ENCODE results near the gene GOLGA2.

DNA sequence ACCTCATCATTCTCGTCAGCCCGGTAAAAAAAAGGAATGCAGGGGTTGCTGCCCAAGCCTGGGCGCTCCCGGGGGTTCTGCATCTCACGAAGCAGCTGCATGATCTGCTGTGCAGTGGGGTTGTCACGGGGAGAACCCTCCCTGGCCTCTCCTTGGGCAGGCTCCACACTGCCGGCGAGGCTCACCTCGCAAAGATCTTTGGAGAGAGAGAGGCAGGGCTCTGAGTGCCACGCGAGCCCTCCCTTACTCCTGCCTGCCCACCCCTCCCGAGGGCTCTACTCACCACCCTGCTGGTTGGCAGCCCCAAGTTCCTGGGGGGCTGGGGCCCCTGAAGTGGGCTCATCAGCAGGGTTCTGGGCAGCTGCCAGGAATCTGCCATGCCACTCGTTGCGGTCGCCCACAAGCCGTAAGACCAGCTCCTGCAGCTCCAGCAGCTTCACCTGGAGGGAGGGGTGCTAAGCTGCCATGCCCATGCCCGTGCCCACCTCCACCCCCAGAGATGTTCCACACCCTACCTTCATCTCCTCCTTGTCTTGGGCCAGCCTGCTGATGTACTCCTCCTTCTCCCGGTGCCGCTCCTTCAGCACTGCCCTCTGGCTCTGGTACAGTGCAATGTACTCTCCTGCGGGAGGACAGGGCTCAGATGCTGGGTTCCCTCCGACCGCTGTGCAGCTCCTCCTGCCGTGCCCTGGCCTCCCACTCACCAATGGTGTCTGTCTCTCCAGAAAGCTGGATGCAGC, 18.6 kb downstream of the GOLGA2 start:
- TF ChIP-seq YY1 (IDR thresholded peaks at IDR 0.05; ENCODE audit: insufficient read depth, insufficient read length) (no peak), ZNF274 (IDR thresholded peaks at IDR 0.05; ENCODE audit: low read depth, low read length) (no peak), SUZ12 (IDR thresholded peaks at IDR 0.05; ENCODE audit: extremely low read depth, insufficient read depth, insufficient read length) (no peak)

Data from NT2/D1 (cell line).